Activated CD4-positive, alpha-beta T cell treated with anti-CD3 and anti-CD28 coated beads for 48 hours (primary cell): ENCODE data around the gene ABLIM1.

ENCODE experiments used
- DNase-seq: peaks from one replicate; pipeline ENCODE4 v3.0.0-alpha.2; 2020

The ABLIM1 gene

GRCh38 chr10:114436941-114437340 lies 221.1 kb downstream of the ABLIM1 start:
- no peak for DNase-seq

- DNase-seq = no peak
These were observed 225.4 kb downstream of the ABLIM1 start for GRCh38 chr10:114432566-114433093.

- no peak for DNase-seq
These were observed 226.5 kb downstream of the ABLIM1 start for GRCh38 chr10:114431414-114432135.

- DNase-seq = no peak
These were observed 227.2 kb downstream of the ABLIM1 start for GRCh38 chr10:114430688-114431413.

DNA sequence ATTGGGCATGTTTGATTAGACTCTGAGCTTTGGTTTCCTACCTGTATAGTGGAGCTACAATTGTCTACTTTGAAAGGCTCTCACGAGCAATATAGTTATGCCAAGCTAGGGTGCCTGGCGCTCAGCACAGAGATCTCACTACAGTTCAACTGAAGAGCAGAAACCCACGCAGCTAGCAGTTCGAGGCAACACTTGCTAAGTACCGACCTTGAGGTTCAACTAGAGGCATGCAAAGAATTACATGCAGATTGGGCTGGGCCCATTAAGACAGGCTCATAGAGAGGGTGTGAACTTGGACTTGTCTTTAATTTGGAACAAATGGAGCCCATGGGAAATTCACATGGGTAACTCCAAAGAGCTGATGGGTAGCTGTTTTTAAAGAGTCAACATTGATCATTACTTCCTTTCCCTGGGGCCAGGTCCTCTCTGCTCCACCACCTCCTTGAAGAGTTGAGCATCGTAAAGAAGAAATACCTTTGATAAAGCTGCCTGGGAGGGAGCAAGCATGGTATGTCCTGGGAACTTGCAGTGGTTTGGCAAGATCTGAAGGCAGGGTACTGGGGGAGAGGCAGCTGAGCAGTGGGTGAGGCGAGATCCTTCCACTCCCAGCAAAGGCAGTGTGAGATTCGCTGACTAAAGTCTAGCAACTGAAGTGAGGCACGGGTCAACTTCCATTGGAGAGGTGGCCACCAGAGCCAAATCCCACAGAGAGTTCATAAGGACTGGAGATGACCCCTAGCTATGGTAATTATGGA lies 228.3 kb downstream of the ABLIM1 start:
- no peak for DNase-seq

DNA sequence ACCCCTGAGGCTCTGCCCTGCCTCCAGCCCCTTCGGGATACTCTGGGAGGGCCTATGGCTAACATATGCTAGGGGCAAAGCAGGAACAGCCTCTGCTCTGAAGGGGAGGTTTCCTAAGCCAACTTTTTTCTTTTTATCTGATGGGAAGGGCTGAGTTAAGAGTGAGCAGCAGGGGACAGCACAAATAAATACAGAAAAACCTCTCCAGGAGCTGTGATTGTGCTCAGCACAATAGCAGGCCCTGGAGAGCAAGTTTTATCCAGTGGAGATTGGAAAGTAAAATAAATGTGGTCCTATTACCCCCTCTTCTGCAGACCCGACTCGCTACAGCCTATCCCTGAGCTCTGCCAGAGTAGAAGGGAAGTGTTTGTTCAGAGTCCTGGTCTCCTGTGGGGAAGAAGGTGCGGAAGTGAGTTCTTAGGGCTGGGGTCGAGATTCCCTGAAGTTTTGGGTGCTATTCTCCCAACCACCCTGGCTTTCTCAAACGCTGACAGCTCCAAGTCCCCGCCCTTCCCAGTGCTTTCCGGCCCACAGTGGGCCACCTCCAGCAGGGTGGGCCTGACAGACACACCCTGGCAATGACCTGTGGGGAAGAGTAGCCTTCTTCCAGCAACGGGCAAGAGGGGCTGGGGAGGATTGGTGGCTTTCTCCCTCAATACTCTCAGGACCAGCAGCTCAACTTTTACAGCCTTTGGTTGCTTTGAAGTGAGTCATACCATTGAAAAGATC lies 230.8 kb downstream of the ABLIM1 start:
- no peak for DNase-seq

DNA sequence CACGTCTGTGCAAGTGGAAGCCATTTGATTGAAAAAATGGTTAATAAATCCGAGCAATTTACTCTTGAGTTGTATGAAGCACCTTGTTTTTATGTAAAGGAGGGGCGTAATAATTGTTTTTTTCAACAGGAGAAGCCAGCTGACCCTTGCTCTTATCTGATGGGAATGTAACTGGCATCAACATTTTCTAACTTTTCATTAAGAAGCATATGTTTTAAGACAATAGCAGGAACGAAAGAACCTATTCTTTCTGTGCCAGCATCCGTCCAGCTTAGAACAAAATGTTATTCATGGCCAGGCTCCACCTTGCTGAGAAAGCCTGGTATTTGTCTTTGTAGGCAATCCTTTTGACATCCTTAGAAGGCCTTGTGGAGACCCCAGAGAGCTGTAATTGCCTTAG lies 231.6 kb downstream of the ABLIM1 start:
- no peak for DNase-seq

GRCh38 chr10:114420811-114421485 lies 237.1 kb downstream of the ABLIM1 start:
- DNase-seq = no peak

- DNase-seq = no peak
These were observed 240.0 kb downstream of the ABLIM1 start for GRCh38 chr10:114418109-114418508.

DNA sequence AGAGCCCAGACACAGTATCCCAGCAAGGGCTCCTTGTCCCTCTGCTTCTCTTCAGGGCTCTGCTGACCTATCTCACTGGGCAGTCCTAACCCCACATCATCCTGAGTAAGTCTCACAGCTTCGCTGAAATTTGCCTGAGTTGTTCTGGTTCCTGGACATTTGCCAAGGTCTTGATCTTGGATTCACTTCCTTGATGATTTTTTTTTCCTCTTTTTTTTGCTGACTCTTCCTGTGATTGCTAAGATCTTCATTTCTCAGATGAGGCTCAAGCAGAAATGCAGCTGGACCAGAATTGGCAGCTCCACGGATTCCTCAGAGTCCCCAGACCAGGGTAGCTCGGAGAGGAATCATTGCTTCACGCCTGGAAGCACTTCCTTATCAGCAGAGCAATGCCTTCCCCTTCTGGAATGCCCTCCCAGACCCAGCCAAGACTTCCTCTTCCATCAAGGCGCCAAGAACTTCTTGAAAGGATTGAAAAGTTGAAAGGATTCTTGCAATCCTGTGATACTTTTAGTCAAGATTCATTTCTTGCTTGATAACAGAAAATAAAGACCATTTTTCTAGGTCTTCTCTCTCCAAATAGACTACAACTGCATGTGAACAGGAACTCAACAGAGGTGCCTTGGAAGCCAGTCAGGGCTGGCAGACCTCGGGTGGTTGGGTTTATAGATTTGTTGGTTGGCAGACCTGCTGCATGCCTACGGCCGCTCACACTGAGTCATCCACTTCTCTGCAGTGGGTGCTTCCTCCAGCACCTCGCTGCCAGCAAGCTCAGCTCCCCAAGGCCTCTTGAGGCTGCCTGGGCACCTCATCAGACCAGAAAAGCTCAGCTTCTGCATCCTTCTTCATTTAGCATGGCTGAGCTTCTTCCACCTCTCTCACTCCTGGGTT lies 244.9 kb downstream of the ABLIM1 start:
- no peak for DNase-seq

DNA sequence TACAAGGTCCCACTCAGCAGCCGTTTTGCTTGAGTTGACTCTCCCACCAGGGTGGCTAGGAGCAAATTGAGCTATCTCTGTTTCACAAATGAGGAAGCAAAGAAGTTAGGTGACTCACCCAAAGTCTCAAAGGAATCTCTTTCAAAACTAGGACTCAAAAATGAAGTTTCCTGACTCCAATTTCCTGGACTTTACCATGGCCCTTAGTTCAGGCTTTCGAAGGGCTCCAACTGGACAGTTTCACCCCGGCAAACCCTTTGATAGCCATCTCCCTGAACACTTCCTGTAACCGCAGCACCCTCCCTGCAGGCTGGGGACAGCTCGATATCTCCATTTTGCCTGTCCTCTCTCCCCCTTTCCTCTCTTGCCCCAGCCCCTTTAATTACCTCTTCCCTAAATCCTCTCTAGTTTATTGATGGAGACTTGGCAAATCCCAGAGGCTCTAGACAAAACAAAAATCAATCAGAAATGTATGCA lies 249.1 kb downstream of the ABLIM1 start:
- no peak for DNase-seq

- no peak for DNase-seq
These were observed 249.7 kb downstream of the ABLIM1 start for GRCh38 chr10:114408112-114408967.

- no peak for DNase-seq
These were observed 251.6 kb downstream of the ABLIM1 start for GRCh38 chr10:114406455-114406854.

GRCh38 chr10:114405011-114405350 lies 253.1 kb downstream of the ABLIM1 start:
- no peak for DNase-seq

DNA sequence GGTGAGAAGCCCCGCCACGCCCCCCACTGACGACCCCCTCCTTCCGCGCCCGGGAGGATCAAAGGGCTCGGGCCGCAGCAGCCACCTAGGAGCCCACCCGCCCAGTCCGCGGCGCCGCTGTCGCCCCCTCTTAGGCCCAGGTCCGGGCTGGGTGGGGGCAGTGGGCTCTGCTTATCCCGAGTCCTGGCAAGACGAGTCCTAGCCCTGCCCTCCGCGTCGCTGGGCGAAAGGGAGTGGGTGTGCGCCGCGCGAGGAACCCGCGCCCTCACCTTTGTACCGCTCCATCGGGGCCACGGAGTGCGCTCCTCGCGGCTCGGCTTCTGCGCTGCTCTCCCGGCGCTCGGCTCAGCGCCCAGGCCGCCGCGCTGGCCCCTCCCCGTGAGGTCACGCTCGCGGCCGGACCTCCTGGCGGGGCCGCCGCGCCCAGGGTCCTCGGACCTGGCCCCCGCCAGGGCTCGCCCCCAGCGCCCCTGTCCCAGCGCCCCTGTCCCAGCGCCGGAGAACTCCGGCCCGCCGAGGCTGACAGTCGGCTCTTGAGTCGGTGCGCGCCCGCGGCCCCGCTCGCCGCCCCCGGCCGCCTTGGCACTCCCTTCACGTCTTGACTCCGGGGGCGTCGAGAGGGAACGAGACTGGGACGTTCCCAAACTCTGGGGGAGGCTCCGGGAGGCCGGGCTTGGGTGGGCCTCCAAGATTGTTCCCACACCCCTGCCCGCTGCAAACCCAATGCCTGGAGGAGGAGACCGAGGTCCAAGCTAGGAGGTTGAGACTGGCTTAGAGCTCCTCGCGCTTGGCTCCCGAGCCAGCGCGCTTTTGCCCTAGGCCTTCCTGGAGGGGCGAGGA lies 253.7 kb downstream of the ABLIM1 start, which contains the start of gene AFAP1L2:
TSS of gene AFAP1L2 (minus strand) at position 332 of the 840 bp plus-strand sequence. CDS start at position 285, 47 bp downstream.
- no peak for DNase-seq

GRCh38 chr10:114403541-114404161 lies 254.4 kb downstream of the ABLIM1 start:
- DNase-seq = no peak

- no peak for DNase-seq
These were observed 255.1 kb downstream of the ABLIM1 start for GRCh38 chr10:114402871-114403540.

- DNase-seq = no peak
These were observed 255.8 kb downstream of the ABLIM1 start for GRCh38 chr10:114402233-114402632.
